DND-41 (cell line): Measurements from ENCODE around the gene DPF1.

ENCODE experiments used
- ATAC-seq: fragments of 200-7000 bp; cut with Tn5 transposase; 3 replicates; pipeline ENCODE4 v1.9.1; 2021; ENCODE audit warnings: low read depth; ENCODE audit not compliant: insufficient read depth
- DNase-seq: peaks from one replicate; pipeline ENCODE4 v3.0.0-alpha.2; 2020
- H2AFZ ChIP-seq: 2 replicates; pipeline ENCODE4 v1.6.0; 2012; ENCODE audit warnings: low read depth, low read length
- H3K27ac ChIP-seq: 2 replicates; pipeline ENCODE4 v1.5.1; 2012; ENCODE audit warnings: low read length, inconsistent platforms
- H3K27me3 ChIP-seq: fragments of 200-600 bp; sonication (generic); 2 replicates; pipeline ENCODE4 v1.6.0; 2012; ENCODE audit warnings: low read length, mild to moderate bottlenecking, inconsistent platforms; ENCODE audit not compliant: insufficient read depth, poor library complexity
- H3K36me3 ChIP-seq: 2 replicates; pipeline ENCODE4 v1.5.1; 2012; ENCODE audit warnings: low read length, inconsistent platforms; ENCODE audit not compliant: insufficient read depth
- H3K4me1 ChIP-seq: 2 replicates; pipeline ENCODE4 v1.5.1; 2012; ENCODE audit warnings: mild to moderate bottlenecking, low read length; ENCODE audit not compliant: insufficient read depth
- H3K4me2 ChIP-seq: 2 replicates; pipeline ENCODE4 v1.6.0; 2012; ENCODE audit warnings: mild to moderate bottlenecking, moderate library complexity, low read length, inconsistent platforms; ENCODE audit not compliant: insufficient read depth
- H3K4me3 ChIP-seq, 2 experiments: fragments of 200-600 bp in 1 of 2; shearing (Covaris generic) in 1 of 2; 2 replicates each; pipeline ENCODE4 v1.5.1; 2012 to 2016; ENCODE audit warnings: inconsistent platforms in 2 of 2, low read length in 2 of 2, mild to moderate bottlenecking in 2 of 2, low read depth in 1 of 2, moderate library complexity in 1 of 2
- H3K79me2 ChIP-seq: 2 replicates; pipeline ENCODE4 v1.6.0; 2012; ENCODE audit warnings: low read length, inconsistent platforms; ENCODE audit not compliant: insufficient read depth
- H3K9ac ChIP-seq: 2 replicates; pipeline ENCODE4 v1.6.0; 2012; ENCODE audit warnings: low read depth, mild to moderate bottlenecking, inconsistent platforms, low read length, moderate library complexity
- H3K9me3 ChIP-seq: 2 replicates; pipeline ENCODE4 v1.5.1; 2012; ENCODE audit warnings: low read length, moderate library complexity, mild to moderate bottlenecking, inconsistent platforms; ENCODE audit not compliant: insufficient read depth, severe bottlenecking
- H4K20me1 ChIP-seq: 2 replicates; pipeline ENCODE4 v1.6.0; 2012; ENCODE audit warnings: low read length; ENCODE audit not compliant: insufficient read depth
- EZH2 ChIP-seq: IDR thresholded peaks from 3 replicates; pipeline ENCODE4 v1.6.1; 2012; ENCODE audit warnings: borderline replicate concordance, low read depth, mild to moderate bottlenecking, moderate library complexity, low read length, inconsistent platforms; ENCODE audit not compliant: severe bottlenecking
- TF ChIP-seq, protein P1 (sequence below): IDR thresholded peaks from 2 replicates; pipeline ENCODE4 v1.5.1; 2012; ENCODE audit warnings: borderline replicate concordance, low read length, moderate library complexity, mild to moderate bottlenecking; ENCODE audit not compliant: poor library complexity, severe bottlenecking; ENCODE audit errors: extremely low read depth

The DPF1 gene

DNA sequence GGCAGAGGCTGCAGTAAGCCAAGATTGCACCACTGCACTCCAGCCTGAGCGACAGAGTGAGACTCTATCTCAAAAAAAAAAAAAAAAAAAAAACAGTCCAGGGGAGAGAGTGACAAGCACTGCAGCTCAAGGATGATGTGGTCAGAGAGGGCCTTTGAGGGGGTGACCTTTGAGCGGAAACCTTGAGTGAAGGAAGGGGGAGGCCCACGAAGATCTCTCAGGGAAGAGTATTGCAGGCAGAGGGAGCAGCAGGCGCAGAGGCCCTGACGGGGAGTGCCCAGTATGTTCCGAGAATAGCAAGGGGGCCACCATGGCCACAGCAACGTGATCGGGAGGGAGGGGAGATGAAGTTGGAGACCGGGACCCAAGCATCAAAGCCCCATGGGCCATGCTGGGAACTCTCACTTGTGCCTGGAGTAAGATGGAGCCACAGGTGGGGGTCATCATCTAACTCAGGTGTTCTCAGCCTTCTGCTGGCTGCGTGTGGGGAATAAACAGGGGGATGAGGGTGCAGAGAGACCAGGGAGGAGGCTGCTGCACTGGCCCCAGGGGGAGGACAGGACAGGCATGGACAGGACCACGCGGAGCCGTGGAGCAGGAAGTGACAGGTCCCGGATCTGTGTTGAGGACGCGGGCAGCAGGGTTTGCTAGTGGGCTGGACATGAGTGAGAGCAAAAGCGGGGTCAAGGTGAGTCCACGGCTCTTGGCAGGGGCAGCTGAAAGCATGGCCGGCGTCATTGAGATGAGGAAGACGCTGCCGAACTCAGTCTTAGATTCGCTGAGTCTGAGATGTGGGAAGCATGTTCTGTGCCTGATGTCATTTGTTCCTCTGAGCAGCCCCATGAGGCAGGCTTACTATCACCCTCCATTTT, 60.4 kb downstream of the DPF1 start:
- Histone ChIP-seq H3K9ac (no peak overlapping the region), H3K27me3 (no peaks in the 10 kb centered on the region), H4K20me1 (no peaks in the 10 kb centered on the region), H2AFZ (no peak overlapping the region), H3K4me2 (no peak overlapping the region), H3K27ac (no peak overlapping the region), H3K9me3 (peaks cover 14% of the 10 kb centered on the region), H3K4me3 (no peak overlapping the region), H3K79me2 (no peaks in the 10 kb centered on the region), H3K36me3 (peaks cover 39% of the 10 kb centered on the region), H3K4me1 (no peaks in the 10 kb centered on the region)
- TF ChIP-seq EZH2, result no peak
- TF ChIP-seq, protein P1, sequence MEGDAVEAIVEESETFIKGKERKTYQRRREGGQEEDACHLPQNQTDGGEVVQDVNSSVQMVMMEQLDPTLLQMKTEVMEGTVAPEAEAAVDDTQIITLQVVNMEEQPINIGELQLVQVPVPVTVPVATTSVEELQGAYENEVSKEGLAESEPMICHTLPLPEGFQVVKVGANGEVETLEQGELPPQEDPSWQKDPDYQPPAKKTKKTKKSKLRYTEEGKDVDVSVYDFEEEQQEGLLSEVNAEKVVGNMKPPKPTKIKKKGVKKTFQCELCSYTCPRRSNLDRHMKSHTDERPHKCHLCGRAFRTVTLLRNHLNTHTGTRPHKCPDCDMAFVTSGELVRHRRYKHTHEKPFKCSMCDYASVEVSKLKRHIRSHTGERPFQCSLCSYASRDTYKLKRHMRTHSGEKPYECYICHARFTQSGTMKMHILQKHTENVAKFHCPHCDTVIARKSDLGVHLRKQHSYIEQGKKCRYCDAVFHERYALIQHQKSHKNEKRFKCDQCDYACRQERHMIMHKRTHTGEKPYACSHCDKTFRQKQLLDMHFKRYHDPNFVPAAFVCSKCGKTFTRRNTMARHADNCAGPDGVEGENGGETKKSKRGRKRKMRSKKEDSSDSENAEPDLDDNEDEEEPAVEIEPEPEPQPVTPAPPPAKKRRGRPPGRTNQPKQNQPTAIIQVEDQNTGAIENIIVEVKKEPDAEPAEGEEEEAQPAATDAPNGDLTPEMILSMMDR, result no peak
- ATAC-seq (no peak), DNase-seq (no peak)

DNA sequence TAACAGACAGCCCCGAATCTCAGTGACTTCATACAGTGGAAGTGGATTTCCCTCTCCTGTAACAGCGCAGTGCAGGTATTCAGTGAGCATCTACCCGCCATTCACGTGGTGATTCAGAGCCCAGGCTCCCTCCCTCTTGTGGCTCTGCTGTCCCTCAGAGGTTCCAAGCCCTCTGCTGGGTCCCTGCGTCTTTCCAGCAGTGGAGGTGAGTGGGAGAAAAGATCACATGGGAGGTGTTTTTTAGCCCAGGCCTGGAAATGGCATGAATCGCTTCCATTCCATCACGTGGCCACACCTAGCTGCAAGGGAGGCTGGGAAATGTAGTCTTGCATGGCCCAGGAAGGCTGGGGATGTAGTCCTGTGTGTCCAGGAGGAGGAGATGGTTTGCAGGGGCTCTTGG, 61.4 kb downstream of the DPF1 start:
- no peak for TF ChIP-seq EZH2
- TF ChIP-seq, protein P1, result no peak
- Histone ChIP-seq H3K27ac (no peak overlapping the region), H3K4me2 (no peak overlapping the region), H4K20me1 (no peaks in the 10 kb centered on the region), H3K79me2 (no peaks in the 10 kb centered on the region), H3K27me3 (no peaks in the 10 kb centered on the region), H3K9ac (no peak overlapping the region), H2AFZ (no peak overlapping the region), H3K4me1 (no peaks in the 10 kb centered on the region), H3K36me3 (peaks cover 37% of the 10 kb centered on the region), H3K9me3 (peaks cover 14% of the 10 kb centered on the region), H3K4me3 (no peak overlapping the region)
- ATAC-seq (no peak), DNase-seq (no peak)

DNA sequence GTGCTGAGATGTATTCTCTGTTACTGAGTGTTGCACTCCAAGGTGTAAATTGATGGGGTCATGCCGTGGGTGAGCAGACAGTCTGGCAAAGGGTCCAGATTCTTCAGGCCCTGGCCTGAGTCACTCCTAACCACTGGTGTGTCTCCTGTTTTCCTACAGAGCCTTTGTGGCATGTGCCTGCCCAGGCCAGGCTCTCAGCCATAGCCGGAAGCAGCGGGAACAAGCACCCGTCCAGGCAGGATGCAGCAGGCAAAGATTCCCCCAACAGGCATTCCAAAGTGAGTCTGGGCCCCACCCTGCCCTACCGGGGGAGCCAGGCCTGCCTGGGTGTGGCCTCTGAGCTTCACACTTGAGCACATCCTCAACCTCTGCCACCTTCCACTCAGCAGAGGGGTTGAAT, 61.9 kb downstream of the DPF1 start:
- no peaks in the 10 kb centered on the region for H3K4me1 ChIP-seq
- H3K27me3 ChIP-seq, result no peaks in the 10 kb centered on the region
- no peak overlapping the region for H2AFZ ChIP-seq
- no peaks in the 10 kb centered on the region for H3K79me2 ChIP-seq
- no peak overlapping the region for H3K9ac ChIP-seq
- DNase-seq (no peak), ATAC-seq (no peak)
- no peak overlapping the region for H3K27ac ChIP-seq
- H3K9me3 ChIP-seq, result peaks cover 14% of the 10 kb centered on the region
- no peak overlapping the region for H3K4me3 ChIP-seq
- TF ChIP-seq, protein P1, result no peak
- no peak for TF ChIP-seq EZH2
- H3K4me2 ChIP-seq, result no peak overlapping the region
- H3K36me3 ChIP-seq, result peaks cover 34% of the 10 kb centered on the region
- no peaks in the 10 kb centered on the region for H4K20me1 ChIP-seq
